ENCODE data around the gene CLEC16A. TPM values are rescaled to one million over a fixed set of nuclear protein-coding genes. Genes with fewer than 3 reads are reported as not detected.

The CLEC16A gene
- total and polyA plus RNA-seq, 9 of the 15 experiments (the other 6 are each of a cell fraction or from before 2014, with no cell fraction given): 1.00 to 22.3 (median 10.0) TPM

GRCh38 chr16:11169641-11170040 lies 225.3 kb downstream of the CLEC16A start:
- POLR2A ChIA-PET: interaction anchor here (1.3 kb wide), 2 partner anchors 10 to 25 kb away, joined by 5 to 7 read pairs; no protein-coding TSS in a partner anchor
- no peak for TF ChIP-seq SMARCE1 (IDR thresholded peaks at IDR 0.05)
- no peak for TF ChIP-seq ZNF175 (CRISPR knock-in tag; IDR thresholded peaks at IDR 0.05; ENCODE audit: low read depth)
- TF ChIP-seq, protein P1, sequence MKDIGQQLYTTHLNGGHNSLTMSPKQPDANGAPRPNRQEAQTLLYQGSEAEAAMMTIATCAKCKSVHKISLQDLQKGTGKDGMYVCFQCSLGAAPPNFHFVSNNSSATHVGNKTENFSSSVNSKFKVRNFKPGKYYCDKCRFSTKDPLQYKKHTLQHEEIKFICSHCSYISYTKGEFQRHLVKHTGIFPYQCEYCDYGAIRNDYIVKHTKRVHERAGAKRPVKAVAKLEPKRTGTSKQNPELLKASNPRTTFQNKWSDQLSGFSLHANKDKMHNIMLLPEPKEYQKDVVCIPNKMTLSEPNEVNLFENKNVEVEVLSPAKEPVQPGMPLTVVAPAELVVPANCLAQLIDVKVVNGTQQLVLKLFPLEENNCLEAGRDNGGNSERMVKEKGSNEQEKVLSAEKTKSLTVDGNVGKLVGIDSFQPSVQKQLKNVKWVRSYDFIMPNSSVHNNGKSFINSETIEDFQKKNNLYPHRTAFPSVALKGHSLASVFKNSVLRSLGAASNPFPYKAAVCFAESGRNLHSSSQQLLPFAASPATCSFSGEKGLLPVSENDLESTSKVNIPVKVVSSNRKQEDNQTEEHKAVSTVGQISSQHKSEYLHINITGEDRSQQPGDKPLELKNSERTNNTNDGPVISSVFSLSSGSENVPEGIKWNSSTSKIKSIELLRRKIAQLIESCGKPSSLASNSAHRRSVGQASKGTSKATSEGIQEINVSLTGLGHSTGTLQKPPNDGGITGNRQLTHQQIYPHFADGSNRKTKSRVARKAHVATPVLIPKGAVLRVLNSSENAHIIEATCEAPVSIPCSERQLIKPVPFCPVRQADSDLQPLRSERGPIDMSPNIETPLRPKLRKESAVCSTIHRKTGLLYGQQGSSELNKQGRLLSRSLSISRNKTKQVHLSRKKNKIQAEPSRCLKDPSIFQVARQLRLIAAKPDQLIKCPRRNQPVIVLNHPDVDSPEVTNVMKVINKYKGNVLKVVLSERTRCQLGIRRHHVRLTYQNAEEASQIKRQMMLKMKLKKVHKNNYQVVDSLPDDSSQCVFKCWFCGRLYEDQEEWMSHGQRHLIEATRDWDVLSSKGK (CRISPR knock-in tag; IDR thresholded peaks at IDR 0.05): no peak
- TF ChIP-seq ZNF586 (CRISPR knock-in tag; conservative IDR thresholded peaks at IDR 0.05): no peak
- TF ChIP-seq, protein P2, sequence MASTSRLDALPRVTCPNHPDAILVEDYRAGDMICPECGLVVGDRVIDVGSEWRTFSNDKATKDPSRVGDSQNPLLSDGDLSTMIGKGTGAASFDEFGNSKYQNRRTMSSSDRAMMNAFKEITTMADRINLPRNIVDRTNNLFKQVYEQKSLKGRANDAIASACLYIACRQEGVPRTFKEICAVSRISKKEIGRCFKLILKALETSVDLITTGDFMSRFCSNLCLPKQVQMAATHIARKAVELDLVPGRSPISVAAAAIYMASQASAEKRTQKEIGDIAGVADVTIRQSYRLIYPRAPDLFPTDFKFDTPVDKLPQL (IDR thresholded peaks at IDR 0.05; ENCODE audit: extremely low read depth, insufficient read length): no peak
- TF ChIP-seq RNF219 (CRISPR knock-in tag; IDR thresholded peaks at IDR 0.05): no peak
- TF ChIP-seq CHCHD3 (CRISPR knock-in tag; IDR thresholded peaks at IDR 0.05): no peak

More at GRCh38 chr16:11169641-11170040, 225.3 kb downstream of the CLEC16A start:
- H3K4me2 ChIP-seq (ENCODE audit: insufficient read depth, low read length): no peak overlapping the region
- no peaks in the 10 kb centered on the region for H3K79me2 ChIP-seq (ENCODE audit: control insufficient read depth, insufficient read depth, low read length)
- in situ Hi-C loops (cut with MboI) (no loop called here), intact Hi-C loops (cut with micrococcal nuclease) (no loop called here)
- FAIRE-seq: no peak
- DNase-seq (ENCODE audit: extremely low read depth in 1 of 4, low spot score in 3 of 4): no peak
- no peaks in the 10 kb centered on the region for H3K9me3 ChIP-seq (replicated peaks; ENCODE audit: control insufficient read depth, insufficient read depth, low read depth, low read length)
- no TSS peak for BruUV-seq (replicated peaks)
- no peaks in the 10 kb centered on the region; a peak in 1 of 5 replicates for H3K27me3 ChIP-seq (ENCODE audit: control insufficient read depth in 2 of 2, insufficient read depth in 2 of 2, low read length in 2 of 2)
- CTCF ChIA-PET (ENCODE audit: low intra/inter-chr PET ratio): no interaction called here
- no peak for ATAC-seq
- H3K27ac ChIP-seq (ENCODE audit: extremely low read depth, low read depth, low read length): no peak overlapping the region
- H3K9me1 ChIP-seq (ENCODE audit: control insufficient read depth, insufficient read depth, low read length): no peaks in the 10 kb centered on the region
- WGBS (ENCODE audit: insufficient coverage, low coverage, missing lambda C conversion rate): 55% methylated on average over 4 of the region's 4 CpGs
- H3K4me1 ChIP-seq (replicated peaks in 1 of 2; ENCODE audit: control insufficient read depth in 2 of 2, insufficient read depth in 2 of 2, low read length in 2 of 2): peaks cover 22 to 32% of the 10 kb centered on the region in 2 experiments; a peak in 4 of 5 replicates
- no peak overlapping the region for H3K4me3 ChIP-seq
- no peaks in the 10 kb centered on the region for H4K20me1 ChIP-seq (replicated peaks; ENCODE audit: control insufficient read depth, insufficient read depth, low read length)
- no peak overlapping the region for H2AFZ ChIP-seq (ENCODE audit: low read depth, low read length)
- peaks cover 17% of the 10 kb centered on the region for H3K36me3 ChIP-seq (ENCODE audit: control insufficient read depth, insufficient read depth, low read length)
- H3K9ac ChIP-seq (ENCODE audit: insufficient read depth in 1 of 2, low read depth in 2 of 2, low read length in 2 of 2): peak overlapping the region in 1 of 2 experiments; percentile 65; a peak in 2 of 4 replicates

Measured in K562 (cell line).